Activated CD4-positive, alpha-beta T cell treated with anti-CD3 and anti-CD28 coated beads, Interleukin-2, amount 10 ng/mL, durations not matched to agents 7 days and 5 days (primary cell): ENCODE data around the gene SHISA6. TPM values are rescaled to one million over a fixed set of nuclear protein-coding genes. Genes with fewer than 3 reads are reported as not detected.

ENCODE experiments used
- CTCF ChIA-PET: fragments of 350-600 bp; sonication (Branson Sonifier 250); formaldehyde crosslinking; loops from one replicate; lab custom pipeline; 2021; ENCODE audit warnings: antibody characterized with exemption; lab: Charles Lee
- POLR2A ChIA-PET: fragments of 350-600 bp; sonication (Branson Sonifier 250); formaldehyde crosslinking; loops from one replicate; lab custom pipeline; 2021; ENCODE audit warnings: antibody characterized with exemption; lab: Charles Lee
- DNase-seq: peaks from one replicate; pipeline ENCODE4 v3.0.0-alpha.2; 2020
- H3K27ac Mint-ChIP-seq: one replicate; pipeline ENCODE4 v1.8.0; 2021; ENCODE audit warnings: mild to moderate bottlenecking, moderate library complexity, mixed read lengths
- H3K27me3 Mint-ChIP-seq: one replicate; pipeline ENCODE4 v1.8.0; 2021; ENCODE audit warnings: mixed read lengths
- H3K36me3 Mint-ChIP-seq: one replicate; pipeline ENCODE4 v1.8.0; 2021; ENCODE audit warnings: low read depth, mixed read lengths
- H3K4me1 Mint-ChIP-seq: one replicate; pipeline ENCODE4 v1.8.0; 2021; ENCODE audit warnings: mixed read lengths
- H3K4me3 Mint-ChIP-seq: one replicate; pipeline ENCODE4 v1.8.0; 2021; ENCODE audit warnings: mild to moderate bottlenecking, moderate library complexity, mixed read lengths
- H3K9me3 Mint-ChIP-seq: one replicate; pipeline ENCODE4 v1.8.0; 2021; ENCODE audit warnings: mixed read lengths
- total RNA-seq, 2 experiments: library from RNA; stranded (reverse); gene quantifications; one replicate each; pipeline ENCODE4 v1.2.3, GENCODE V29; 2021

Gene SHISA6
- total RNA-seq, 2 experiments from 2014 or later, result not detected

GRCh38 chr17:11273596-11273995 lies 32.6 kb downstream of the SHISA6 start:
- ChIA-PET POLR2A (no interaction called here), CTCF (no interaction called here)
- DNase-seq, result no peak
- H3K27ac Mint-ChIP-seq, result no peak overlapping the region
- no peaks in the 10 kb centered on the region for H3K4me1 Mint-ChIP-seq
- H3K9me3 Mint-ChIP-seq, result no peaks in the 10 kb centered on the region
- no peaks in the 10 kb centered on the region for H3K27me3 Mint-ChIP-seq
- no peaks in the 10 kb centered on the region for H3K36me3 Mint-ChIP-seq
- H3K4me3 Mint-ChIP-seq, result no peak overlapping the region

GRCh38 chr17:11274106-11274505 lies 33.1 kb downstream of the SHISA6 start:
- Mint-ChIP-seq H3K9me3 (no peaks in the 10 kb centered on the region), H3K27ac (no peak overlapping the region), H3K27me3 (no peaks in the 10 kb centered on the region), H3K4me1 (no peaks in the 10 kb centered on the region), H3K36me3 (no peaks in the 10 kb centered on the region), H3K4me3 (no peak overlapping the region)
- POLR2A ChIA-PET, result no interaction called here
- no peak for DNase-seq
- CTCF ChIA-PET, result no interaction called here

- ChIA-PET POLR2A (no interaction called here), CTCF (no interaction called here)
- no peak for DNase-seq
- Mint-ChIP-seq H3K4me3 (no peak overlapping the region), H3K9me3 (no peaks in the 10 kb centered on the region), H3K27ac (no peak overlapping the region), H3K27me3 (no peaks in the 10 kb centered on the region), H3K36me3 (no peaks in the 10 kb centered on the region), H3K4me1 (no peaks in the 10 kb centered on the region)
Observed at GRCh38 chr17:11276486-11276885, 35.5 kb downstream of the SHISA6 start.

- Mint-ChIP-seq H3K36me3 (no peaks in the 10 kb centered on the region), H3K4me1 (no peaks in the 10 kb centered on the region), H3K4me3 (no peak overlapping the region), H3K27ac (no peak overlapping the region), H3K27me3 (no peaks in the 10 kb centered on the region), H3K9me3 (no peaks in the 10 kb centered on the region)
- no peak for DNase-seq
- ChIA-PET CTCF (no interaction called here), POLR2A (no interaction called here)
Observed at GRCh38 chr17:11278186-11278991, 37.4 kb downstream of the SHISA6 start.

- POLR2A ChIA-PET, result no interaction called here
- Mint-ChIP-seq H3K4me1 (no peaks in the 10 kb centered on the region), H3K9me3 (no peaks in the 10 kb centered on the region), H3K27ac (no peak overlapping the region), H3K4me3 (no peak overlapping the region), H3K27me3 (no peaks in the 10 kb centered on the region), H3K36me3 (no peaks in the 10 kb centered on the region)
- DNase-seq, result no peak
- CTCF ChIA-PET, result no interaction called here
Observed at GRCh38 chr17:11278992-11279270, 37.9 kb downstream of the SHISA6 start.

GRCh38 chr17:11279776-11280344 lies 38.8 kb downstream of the SHISA6 start:
- Mint-ChIP-seq H3K4me3 (no peak overlapping the region), H3K27ac (no peak overlapping the region), H3K27me3 (no peaks in the 10 kb centered on the region), H3K4me1 (no peaks in the 10 kb centered on the region), H3K9me3 (no peaks in the 10 kb centered on the region), H3K36me3 (no peaks in the 10 kb centered on the region)
- POLR2A ChIA-PET, result no interaction called here
- DNase-seq, result no peak
- CTCF ChIA-PET, result no interaction called here

- no peaks in the 10 kb centered on the region for H3K4me1 Mint-ChIP-seq
- H3K36me3 Mint-ChIP-seq, result no peaks in the 10 kb centered on the region
- H3K4me3 Mint-ChIP-seq, result no peak overlapping the region
- no peaks in the 10 kb centered on the region for H3K27me3 Mint-ChIP-seq
- no peaks in the 10 kb centered on the region for H3K9me3 Mint-ChIP-seq
- DNase-seq, result no peak
- no peak overlapping the region for H3K27ac Mint-ChIP-seq
- CTCF ChIA-PET, result no interaction called here
- POLR2A ChIA-PET, result no interaction called here
Observed at GRCh38 chr17:11282586-11282985, 41.6 kb downstream of the SHISA6 start.

- no peak for DNase-seq
- H3K9me3 Mint-ChIP-seq, result no peaks in the 10 kb centered on the region
- H3K27ac Mint-ChIP-seq, result no peak overlapping the region
- no peaks in the 10 kb centered on the region for H3K36me3 Mint-ChIP-seq
- H3K4me1 Mint-ChIP-seq, result no peaks in the 10 kb centered on the region
- POLR2A ChIA-PET, result no interaction called here
- no peak overlapping the region for H3K4me3 Mint-ChIP-seq
- CTCF ChIA-PET, result no interaction called here
- H3K27me3 Mint-ChIP-seq, result no peaks in the 10 kb centered on the region
Observed at GRCh38 chr17:11284811-11285210, 43.8 kb downstream of the SHISA6 start.

- Mint-ChIP-seq H3K27ac (no peak overlapping the region), H3K4me3 (no peak overlapping the region), H3K4me1 (no peaks in the 10 kb centered on the region), H3K27me3 (no peaks in the 10 kb centered on the region), H3K9me3 (no peaks in the 10 kb centered on the region), H3K36me3 (no peaks in the 10 kb centered on the region)
- ChIA-PET CTCF (no interaction called here), POLR2A (no interaction called here)
- no peak for DNase-seq
Observed at GRCh38 chr17:11285946-11286345, 44.9 kb downstream of the SHISA6 start.

GRCh38 chr17:11287791-11288190 lies 46.8 kb downstream of the SHISA6 start:
- no peaks in the 10 kb centered on the region for H3K4me1 Mint-ChIP-seq
- ChIA-PET POLR2A (no interaction called here), CTCF (no interaction called here)
- no peak for DNase-seq
- no peaks in the 10 kb centered on the region for H3K36me3 Mint-ChIP-seq
- H3K27ac Mint-ChIP-seq, result no peak overlapping the region
- H3K4me3 Mint-ChIP-seq, result no peak overlapping the region
- no peaks in the 10 kb centered on the region for H3K27me3 Mint-ChIP-seq
- no peaks in the 10 kb centered on the region for H3K9me3 Mint-ChIP-seq

- Mint-ChIP-seq H3K9me3 (peaks cover 2% of the 10 kb centered on the region), H3K4me3 (no peak overlapping the region), H3K36me3 (no peaks in the 10 kb centered on the region), H3K27ac (no peak overlapping the region), H3K27me3 (no peaks in the 10 kb centered on the region), H3K4me1 (no peaks in the 10 kb centered on the region)
- no peak for DNase-seq
- POLR2A ChIA-PET, result no interaction called here
- CTCF ChIA-PET, result no interaction called here
Observed at GRCh38 chr17:11290814-11291213, 49.8 kb downstream of the SHISA6 start.

GRCh38 chr17:11292491-11292890 lies 51.5 kb downstream of the SHISA6 start:
- Mint-ChIP-seq H3K4me1 (no peaks in the 10 kb centered on the region), H3K36me3 (no peaks in the 10 kb centered on the region), H3K9me3 (peaks cover 2% of the 10 kb centered on the region), H3K4me3 (no peak overlapping the region), H3K27ac (no peak overlapping the region), H3K27me3 (no peaks in the 10 kb centered on the region)
- ChIA-PET POLR2A (no interaction called here), CTCF (no interaction called here)
- DNase-seq, result no peak

- CTCF ChIA-PET, result no interaction called here
- Mint-ChIP-seq H3K27ac (no peak overlapping the region), H3K4me3 (no peak overlapping the region), H3K27me3 (no peaks in the 10 kb centered on the region), H3K4me1 (no peaks in the 10 kb centered on the region), H3K9me3 (peaks cover 2% of the 10 kb centered on the region), H3K36me3 (no peaks in the 10 kb centered on the region)
- no peak for DNase-seq
- POLR2A ChIA-PET, result no interaction called here
Observed at GRCh38 chr17:11293480-11293879, 52.5 kb downstream of the SHISA6 start.

GRCh38 chr17:11294826-11295225 lies 53.8 kb downstream of the SHISA6 start:
- H3K27ac Mint-ChIP-seq, result no peak overlapping the region
- H3K4me1 Mint-ChIP-seq, result no peaks in the 10 kb centered on the region
- no peak for DNase-seq
- ChIA-PET CTCF (no interaction called here), POLR2A (no interaction called here)
- H3K36me3 Mint-ChIP-seq, result no peaks in the 10 kb centered on the region
- H3K9me3 Mint-ChIP-seq, result peaks cover 2% of the 10 kb centered on the region
- no peak overlapping the region for H3K4me3 Mint-ChIP-seq
- no peaks in the 10 kb centered on the region for H3K27me3 Mint-ChIP-seq
